NB4 (cell line): ENCODE results near the gene ARID3A.
"Not testable (repeated sequence)": the region's sequence is repeated elsewhere in the genome, so short reads cannot be mapped to it uniquely, and the experiment has no call there.

ENCODE experiments used
- DNase-seq: peaks from one replicate; pipeline ENCODE4 v3.0.0; 2010; ENCODE audit warnings: low read depth
- H3K4me3 ChIP-seq: one replicate; pipeline ENCODE4 v1.5.1; 2011; ENCODE audit warnings: mild to moderate bottlenecking, low read depth, low read length, moderate library complexity
- CTCF ChIP-seq: IDR thresholded peaks from one replicate; pipeline ENCODE4 v1.5.1; 2012; ENCODE audit warnings: low read depth, low read length
- MAX ChIP-seq: IDR thresholded peaks from 2 replicates; pipeline ENCODE4 v1.6.1; 2011; ENCODE audit warnings: low read depth, low read length
- MYC ChIP-seq: IDR thresholded peaks from 2 replicates; pipeline ENCODE4 v1.6.1; 2011; ENCODE audit warnings: low read depth, low read length
- POLR2A ChIP-seq: IDR thresholded peaks from 2 replicates; pipeline ENCODE4 v1.6.1; 2011; ENCODE audit warnings: mild to moderate bottlenecking; ENCODE audit not compliant: insufficient read length; ENCODE audit errors: extremely low read depth

The ARID3A gene

GRCh38 chr19:953445-954271 lies 27.8 kb downstream of the ARID3A start:
- H3K4me3 ChIP-seq = no peak overlapping the region
- TF ChIP-seq MAX (no peak), MYC (no peak), POLR2A (no peak), CTCF (no peak)

GRCh38 chr19:954272-954671 lies 28.4 kb downstream of the ARID3A start:
- no peak for DNase-seq
- H3K4me3 ChIP-seq = no peak overlapping the region
- TF ChIP-seq POLR2A (no peak), MYC (no peak), CTCF (no peak), MAX (no peak)

More at GRCh38 chr19:953445-954271, 27.8 kb downstream of the ARID3A start:
- DNase-seq = no peak

GRCh38 chr19:954672-955494 lies 29.0 kb downstream of the ARID3A start:
- no peak overlapping the region for H3K4me3 ChIP-seq
- TF ChIP-seq CTCF (no peak), MYC (no peak), POLR2A (no peak), MAX (no peak)
- peak; percentile 33 for DNase-seq

GRCh38 chr19:955803-956765 lies 30.2 kb downstream of the ARID3A start:
- TF ChIP-seq CTCF = no peak
- no peak for TF ChIP-seq POLR2A
- no peak for TF ChIP-seq MAX
- no peak for TF ChIP-seq MYC

GRCh38 chr19:956766-957440 lies 31.1 kb downstream of the ARID3A start:
- no peak overlapping the region for H3K4me3 ChIP-seq
- TF ChIP-seq POLR2A (no peak), MYC (no peak), CTCF (no peak), MAX (no peak)
- no peak for DNase-seq

More at GRCh38 chr19:955803-956765, 30.2 kb downstream of the ARID3A start:
- H3K4me3 ChIP-seq = no peak overlapping the region
- DNase-seq = no peak

- not testable (repeated sequence) for H3K4me3 ChIP-seq, DNase-seq
Observed at GRCh38 chr19:957578-957977, 31.7 kb downstream of the ARID3A start.
